ENCODE data around the gene RAB36.

Gene RAB36

DNA sequence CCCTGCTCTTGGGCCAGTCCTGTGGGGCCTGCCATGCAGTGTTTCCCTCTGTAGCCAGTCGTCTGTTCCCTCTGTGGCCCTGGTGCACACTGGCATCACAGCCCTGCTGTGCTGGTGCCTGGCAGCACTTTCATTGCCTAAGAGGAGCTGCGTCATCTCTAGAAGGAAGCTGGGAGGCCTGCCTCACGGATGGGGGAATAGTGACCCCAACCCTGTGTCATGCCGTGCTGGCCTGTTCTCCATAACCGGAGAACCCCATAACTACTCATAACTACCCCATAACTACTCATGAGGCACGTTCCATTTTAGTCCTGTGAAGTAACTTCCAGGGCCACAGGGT, 14.0 kb downstream of the RAB36 start:
- Histone ChIP-seq H3K4me1 (no peaks in the 10 kb centered on the region; the same call in 1 of the 2 replicates), H3K9me3 (no peaks in the 10 kb centered on the region), H3K36me3 (no peaks in the 10 kb centered on the region), H3K4me3 (ENCODE audit: low read depth, low read length) (no peak overlapping the region), H3K27me3 (no peaks in the 10 kb centered on the region)
- TF ChIP-seq, protein P1, sequence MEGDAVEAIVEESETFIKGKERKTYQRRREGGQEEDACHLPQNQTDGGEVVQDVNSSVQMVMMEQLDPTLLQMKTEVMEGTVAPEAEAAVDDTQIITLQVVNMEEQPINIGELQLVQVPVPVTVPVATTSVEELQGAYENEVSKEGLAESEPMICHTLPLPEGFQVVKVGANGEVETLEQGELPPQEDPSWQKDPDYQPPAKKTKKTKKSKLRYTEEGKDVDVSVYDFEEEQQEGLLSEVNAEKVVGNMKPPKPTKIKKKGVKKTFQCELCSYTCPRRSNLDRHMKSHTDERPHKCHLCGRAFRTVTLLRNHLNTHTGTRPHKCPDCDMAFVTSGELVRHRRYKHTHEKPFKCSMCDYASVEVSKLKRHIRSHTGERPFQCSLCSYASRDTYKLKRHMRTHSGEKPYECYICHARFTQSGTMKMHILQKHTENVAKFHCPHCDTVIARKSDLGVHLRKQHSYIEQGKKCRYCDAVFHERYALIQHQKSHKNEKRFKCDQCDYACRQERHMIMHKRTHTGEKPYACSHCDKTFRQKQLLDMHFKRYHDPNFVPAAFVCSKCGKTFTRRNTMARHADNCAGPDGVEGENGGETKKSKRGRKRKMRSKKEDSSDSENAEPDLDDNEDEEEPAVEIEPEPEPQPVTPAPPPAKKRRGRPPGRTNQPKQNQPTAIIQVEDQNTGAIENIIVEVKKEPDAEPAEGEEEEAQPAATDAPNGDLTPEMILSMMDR (IDR thresholded peaks at IDR 0.05; ENCODE audit: low read depth, low read length), result no peak
- no peak for DNase-seq

DNA sequence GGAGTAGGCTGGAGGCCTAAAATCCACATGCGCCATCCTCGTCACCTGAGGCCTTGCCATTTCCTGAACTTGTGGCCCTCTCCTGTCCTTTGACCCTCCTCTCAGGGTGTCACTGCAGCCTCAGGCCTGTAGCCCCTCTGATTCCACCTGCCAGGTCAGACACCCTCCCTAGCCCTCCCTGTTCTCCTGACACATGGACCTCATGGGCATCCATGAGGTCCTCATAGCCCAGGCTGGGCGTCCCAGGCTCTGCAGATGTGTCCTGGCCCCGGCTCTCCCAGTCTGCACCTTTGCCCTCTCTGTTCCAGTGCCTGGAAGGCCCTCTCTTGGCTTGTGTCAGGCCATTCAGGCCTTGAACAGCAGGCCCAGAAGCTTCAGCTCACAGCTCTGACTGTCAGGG, 15.8 kb downstream of the RAB36 start:
- TF ChIP-seq, protein P1 (IDR thresholded peaks at IDR 0.05; ENCODE audit: low read depth, low read length), result no peak
- H3K4me3 ChIP-seq (ENCODE audit: low read depth, low read length), result no peak overlapping the region
- H3K27me3 ChIP-seq, result no peaks in the 10 kb centered on the region
- no peak for DNase-seq
- no peaks in the 10 kb centered on the region for H3K9me3 ChIP-seq
- no peaks in the 10 kb centered on the region for H3K4me1 ChIP-seq
- H3K36me3 ChIP-seq, result no peaks in the 10 kb centered on the region

DNA sequence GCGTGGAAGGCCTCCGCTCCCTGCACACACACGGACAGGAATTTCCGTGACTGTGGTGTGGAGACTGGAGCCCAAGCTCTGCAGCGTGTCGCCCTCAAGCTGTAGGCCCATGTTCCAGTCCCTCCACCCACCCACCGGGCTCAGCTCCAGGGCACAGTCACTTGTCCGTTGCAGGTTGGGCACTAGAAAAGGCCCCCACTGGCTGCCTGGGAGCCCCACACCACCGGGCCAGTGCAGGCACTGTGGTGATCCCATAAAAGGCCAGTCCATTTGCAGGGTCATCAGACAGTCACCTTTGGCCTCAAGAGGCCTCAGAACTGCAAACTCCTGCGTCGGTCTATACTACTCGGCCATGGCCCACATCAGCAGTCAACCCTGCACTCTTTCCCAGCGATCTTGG, 16.3 kb downstream of the RAB36 start:
- DNase-seq, result no peak
- no peaks in the 10 kb centered on the region for H3K4me1 ChIP-seq
- H3K9me3 ChIP-seq, result no peaks in the 10 kb centered on the region
- TF ChIP-seq, protein P1 (IDR thresholded peaks at IDR 0.05; ENCODE audit: low read depth, low read length), result no peak
- H3K27me3 ChIP-seq, result no peaks in the 10 kb centered on the region
- H3K4me3 ChIP-seq (ENCODE audit: low read depth, low read length), result no peak overlapping the region
- no peaks in the 10 kb centered on the region for H3K36me3 ChIP-seq

DNA sequence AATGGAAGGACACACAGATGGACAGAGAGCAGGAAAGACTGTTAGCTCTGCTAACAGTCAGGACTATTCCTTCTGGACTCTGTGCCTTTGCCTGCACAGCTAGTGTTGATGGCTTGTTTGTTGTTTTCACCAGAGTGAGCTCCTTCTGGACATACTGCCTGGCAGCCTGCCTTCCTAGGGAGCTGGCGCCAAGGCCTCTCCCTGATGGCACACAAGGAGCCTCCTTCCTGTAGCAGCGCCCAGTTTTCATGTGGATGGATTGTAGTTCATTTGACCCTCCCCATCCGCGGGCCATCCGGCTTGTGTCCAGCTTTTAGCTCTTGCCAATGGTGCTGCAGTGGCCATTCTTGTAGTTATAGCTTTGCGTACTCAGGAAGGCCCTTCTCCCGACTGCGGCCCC, 18.4 kb downstream of the RAB36 start:
- DNase-seq, result no peak
- H3K9me3 ChIP-seq, result no peaks in the 10 kb centered on the region
- TF ChIP-seq, protein P1 (IDR thresholded peaks at IDR 0.05; ENCODE audit: low read depth, low read length), result no peak

DNA sequence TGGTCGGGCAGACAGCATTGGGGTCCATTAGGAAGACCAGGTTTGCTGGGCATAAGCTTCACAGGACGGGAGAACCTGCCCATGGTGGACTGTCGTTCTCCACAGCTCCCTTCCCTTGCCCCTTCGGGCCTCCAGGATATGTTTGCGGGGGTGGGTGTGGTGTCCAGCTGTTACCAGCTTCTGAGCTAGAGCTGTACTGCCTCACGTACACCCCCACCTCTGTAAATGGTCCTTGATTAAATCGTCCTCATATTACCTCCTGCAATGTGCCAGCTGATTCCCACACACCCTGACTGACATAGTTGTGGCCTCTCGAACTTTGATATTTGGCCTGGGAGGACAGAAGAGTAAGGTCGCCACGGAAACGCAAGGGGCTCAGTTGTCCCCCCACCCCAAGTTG, 18.8 kb downstream of the RAB36 start:
- DNase-seq, result no peak
- Histone ChIP-seq H3K27me3 (no peaks in the 10 kb centered on the region), H3K4me3 (ENCODE audit: low read depth, low read length) (no peak overlapping the region), H3K36me3 (no peaks in the 10 kb centered on the region), H3K9me3 (no peaks in the 10 kb centered on the region), H3K4me1 (no peaks in the 10 kb centered on the region)
- TF ChIP-seq, protein P1 (IDR thresholded peaks at IDR 0.05; ENCODE audit: low read depth, low read length), result no peak

More for the DNA sequence above, 18.4 kb downstream of the RAB36 start:
- Histone ChIP-seq H3K27me3 (no peaks in the 10 kb centered on the region), H3K36me3 (no peaks in the 10 kb centered on the region), H3K4me1 (no peaks in the 10 kb centered on the region), H3K4me3 (ENCODE audit: low read depth, low read length) (no peak overlapping the region)

DNA sequence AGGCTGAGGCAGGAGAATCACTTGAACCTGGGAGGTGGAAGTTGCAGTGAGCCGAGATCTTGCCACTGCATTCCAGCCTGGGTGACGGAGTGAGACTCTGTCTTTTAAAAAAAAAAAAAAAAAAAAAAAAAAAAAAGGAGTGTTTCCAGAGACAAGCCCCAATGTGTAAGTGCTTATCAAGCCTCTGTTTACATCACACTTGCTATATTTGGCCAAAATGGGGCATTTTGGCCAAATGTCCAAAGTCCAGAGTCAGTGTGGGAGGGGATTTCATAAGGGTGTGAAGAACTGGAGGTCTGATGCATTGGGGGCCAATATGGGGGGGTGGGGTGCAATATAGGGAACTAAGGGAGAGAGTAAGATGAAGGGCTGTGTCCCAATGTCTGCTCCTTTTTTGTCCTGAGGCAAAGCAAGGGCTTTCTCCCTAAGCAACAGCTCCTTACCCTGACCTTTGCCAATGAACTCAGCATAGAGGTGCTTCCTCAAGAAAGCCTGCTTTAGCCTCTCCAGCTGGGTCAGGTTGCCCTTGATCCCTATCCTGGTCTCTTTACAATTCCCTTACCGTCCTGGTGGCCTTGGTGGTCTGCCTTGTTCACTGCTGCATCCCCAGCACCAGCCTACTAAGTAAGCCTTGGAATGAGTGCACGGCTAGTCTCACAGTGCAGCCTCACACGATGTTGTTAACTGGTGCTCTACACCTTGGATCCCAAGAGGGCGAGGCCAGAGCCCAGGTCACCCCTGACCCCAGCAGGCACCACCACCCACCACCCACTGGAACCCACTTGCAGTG, 21.0 kb downstream of the RAB36 start:
- DNase-seq, result no peak
- TF ChIP-seq, protein P1 (IDR thresholded peaks at IDR 0.05; ENCODE audit: low read depth, low read length), result no peak
- no peaks in the 10 kb centered on the region for H3K9me3 ChIP-seq
- no peaks in the 10 kb centered on the region for H3K4me1 ChIP-seq
- H3K27me3 ChIP-seq, result no peaks in the 10 kb centered on the region
- H3K4me3 ChIP-seq (ENCODE audit: low read depth, low read length), result no peak overlapping the region
- H3K36me3 ChIP-seq, result no peaks in the 10 kb centered on the region
